ENCODE data around the gene WFS1. TPM values are rescaled to one million over a fixed set of nuclear protein-coding genes. Genes with fewer than 3 reads are reported as not detected.

The WFS1 gene
- total and polyA plus RNA-seq, 2 experiments from 2014 or later, result 36.1 to 43.1 TPM

- Histone ChIP-seq H3K4me3 (no peak overlapping the region), H3K27ac (no peak overlapping the region), H3K36me3 (replicated peaks; ENCODE audit: insufficient read depth, low read depth) (no peaks in the 10 kb centered on the region), H3K4me2 (no peak overlapping the region), H3K9me3 (ENCODE audit: low read depth) (no peaks in the 10 kb centered on the region), H3K4me1 (ENCODE audit: insufficient read depth) (no peaks in the 10 kb centered on the region), H3K79me2 (no peaks in the 10 kb centered on the region), H4K20me1 (ENCODE audit: insufficient read depth, poor library complexity, severe bottlenecking) (no peaks in the 10 kb centered on the region), H2AFZ (no peak overlapping the region), H3K9me2 (replicated peaks; ENCODE audit: insufficient read depth) (no peaks in the 10 kb centered on the region), H3K27me3 (no peaks in the 10 kb centered on the region)
- no peak for DNase-seq (ENCODE audit: low spot score)
- no peak for TF ChIP-seq CTCF (IDR thresholded peaks at IDR 0.05; ENCODE audit: poor library complexity)
- TF ChIP-seq EZH2 (IDR thresholded peaks at IDR 0.05; ENCODE audit: borderline replicate concordance), result no peak
- TF ChIP-seq EZH2phosphoT487 (IDR thresholded peaks at IDR 0.05; ENCODE audit: low read depth, severe bottlenecking, unreplicated experiment), result no peak
- 83% methylated on average over 6 of the region's 6 CpGs for WGBS (ENCODE audit: low lambda C conversion rate, missing lambda C conversion rate)
Observed at GRCh38 chr4:6302869-6303268, 33.2 kb downstream of the WFS1 start.

GRCh38 chr4:6303943-6304342, 34.3 kb downstream of the WFS1 start:
- H3K9me3 ChIP-seq (ENCODE audit: low read depth), result no peaks in the 10 kb centered on the region
- no peaks in the 10 kb centered on the region for H4K20me1 ChIP-seq (ENCODE audit: insufficient read depth, poor library complexity, severe bottlenecking)
- no peaks in the 10 kb centered on the region for H3K27me3 ChIP-seq
- 96% methylated on average over 12 of the region's 12 CpGs for WGBS (ENCODE audit: low lambda C conversion rate, missing lambda C conversion rate)
- H3K79me2 ChIP-seq, result no peaks in the 10 kb centered on the region
- TF ChIP-seq EZH2phosphoT487 (IDR thresholded peaks at IDR 0.05; ENCODE audit: low read depth, severe bottlenecking, unreplicated experiment) (no peak), EZH2 (IDR thresholded peaks at IDR 0.05; ENCODE audit: borderline replicate concordance) (no peak), CTCF (IDR thresholded peaks at IDR 0.05; ENCODE audit: poor library complexity) (no peak)
- H3K4me1 ChIP-seq (ENCODE audit: insufficient read depth), result no peaks in the 10 kb centered on the region
- no peaks in the 10 kb centered on the region for H3K9me2 ChIP-seq (replicated peaks; ENCODE audit: insufficient read depth)
- H2AFZ ChIP-seq, result no peak overlapping the region
- no peaks in the 10 kb centered on the region for H3K36me3 ChIP-seq (replicated peaks; ENCODE audit: insufficient read depth, low read depth)
- no peak overlapping the region for H3K4me3 ChIP-seq
- no peak for DNase-seq (ENCODE audit: low spot score)
- no peak overlapping the region for H3K4me2 ChIP-seq
- no peak overlapping the region for H3K27ac ChIP-seq

GRCh38 chr4:6306299-6306698, 36.6 kb downstream of the WFS1 start:
- Histone ChIP-seq H3K27ac (no peak overlapping the region), H2AFZ (no peak overlapping the region), H3K9me2 (replicated peaks; ENCODE audit: insufficient read depth) (no peaks in the 10 kb centered on the region), H4K20me1 (ENCODE audit: insufficient read depth, poor library complexity, severe bottlenecking) (no peaks in the 10 kb centered on the region), H3K4me1 (ENCODE audit: insufficient read depth) (peaks cover 5% of the 10 kb centered on the region), H3K36me3 (replicated peaks; ENCODE audit: insufficient read depth, low read depth) (no peaks in the 10 kb centered on the region), H3K79me2 (no peaks in the 10 kb centered on the region), H3K9me3 (ENCODE audit: low read depth) (no peaks in the 10 kb centered on the region), H3K27me3 (peaks cover 12% of the 10 kb centered on the region), H3K4me2 (no peak overlapping the region), H3K4me3 (no peak overlapping the region)
- TF ChIP-seq EZH2phosphoT487 (IDR thresholded peaks at IDR 0.05; ENCODE audit: low read depth, severe bottlenecking, unreplicated experiment) (no peak), EZH2 (IDR thresholded peaks at IDR 0.05; ENCODE audit: borderline replicate concordance) (no peak), CTCF (IDR thresholded peaks at IDR 0.05; ENCODE audit: poor library complexity) (no peak)
- DNase-seq (ENCODE audit: low spot score), result no peak
- 74% methylated on average over 5 of the region's 5 CpGs for WGBS (ENCODE audit: low lambda C conversion rate, missing lambda C conversion rate)

- Histone ChIP-seq H3K79me2 (no peaks in the 10 kb centered on the region), H3K4me1 (ENCODE audit: insufficient read depth) (peaks cover 5% of the 10 kb centered on the region), H2AFZ (no peak overlapping the region), H3K36me3 (replicated peaks; ENCODE audit: insufficient read depth, low read depth) (no peaks in the 10 kb centered on the region), H3K9me3 (ENCODE audit: low read depth) (no peaks in the 10 kb centered on the region), H4K20me1 (ENCODE audit: insufficient read depth, poor library complexity, severe bottlenecking) (no peaks in the 10 kb centered on the region), H3K9me2 (replicated peaks; ENCODE audit: insufficient read depth) (no peaks in the 10 kb centered on the region), H3K27ac (no peak overlapping the region), H3K4me2 (no peak overlapping the region), H3K27me3 (peaks cover 12% of the 10 kb centered on the region), H3K4me3 (no peak overlapping the region)
- DNase-seq (ENCODE audit: low spot score), result no peak
- TF ChIP-seq EZH2phosphoT487 (IDR thresholded peaks at IDR 0.05; ENCODE audit: low read depth, severe bottlenecking, unreplicated experiment), result no peak
- TF ChIP-seq CTCF (IDR thresholded peaks at IDR 0.05; ENCODE audit: poor library complexity), result no peak
- no peak for TF ChIP-seq EZH2 (IDR thresholded peaks at IDR 0.05; ENCODE audit: borderline replicate concordance)
- 93% methylated on average over 12 of the region's 12 CpGs for WGBS (ENCODE audit: low lambda C conversion rate, missing lambda C conversion rate)
Observed at GRCh38 chr4:6307230-6307629, 37.6 kb downstream of the WFS1 start.
